Measurements from ENCODE around the gene CCDC192. TPM values are rescaled to one million over a fixed set of nuclear protein-coding genes. Genes with fewer than 3 reads are reported as not detected.

CCDC192 gene
- total RNA-seq, 2 experiments from 2014 or later: not detected

DNA sequence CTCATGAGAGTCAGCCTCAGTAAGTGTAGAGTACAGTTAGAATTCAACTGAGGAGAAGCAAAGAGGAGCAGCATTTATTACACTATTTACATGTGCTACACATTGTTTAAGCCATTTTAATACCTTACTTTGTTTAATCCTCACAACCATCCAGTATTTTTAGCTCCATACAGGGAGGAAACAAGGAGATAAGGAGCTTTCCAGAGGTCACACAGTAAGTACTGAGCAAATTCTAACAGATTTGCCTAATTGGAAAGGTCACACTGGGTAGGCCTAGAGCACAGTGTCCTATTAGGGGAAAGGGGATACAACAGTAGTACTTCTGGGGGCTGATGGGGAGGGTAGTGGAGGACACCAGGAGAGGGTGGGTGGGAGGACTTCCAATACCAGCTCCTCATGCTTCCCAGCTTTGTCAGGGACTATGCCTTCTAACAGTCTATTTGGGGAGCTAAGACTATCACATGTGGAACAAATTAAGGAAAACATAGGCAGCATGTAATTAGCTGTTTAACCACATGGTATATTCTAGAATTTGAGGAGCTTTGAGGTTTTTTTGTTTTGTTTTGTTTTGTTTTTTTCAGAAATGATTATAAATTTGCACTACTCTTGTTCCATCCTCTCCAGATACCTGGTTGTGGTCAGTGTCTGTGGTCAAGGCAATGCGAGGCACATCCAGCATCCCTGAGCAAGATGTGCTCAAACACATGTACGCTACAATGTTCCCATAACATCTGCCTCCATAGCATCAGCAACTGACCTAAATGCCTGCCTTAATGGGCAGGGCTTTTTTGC lies 284.4 kb downstream of the CCDC192 start:
- POLR2A ChIA-PET: no interaction called here
- CTCF ChIA-PET: interaction anchor here (0.7 kb wide), 1 partner anchor 13 kb away, joined by 3 read pairs; no protein-coding TSS in a partner anchor
- Histone ChIP-seq H3K27me3 (ENCODE audit: control insufficient read depth in 1 of 2, insufficient read depth in 2 of 2, low read length in 2 of 2) (no peaks in the 10 kb centered on the region), H3K36me3 (ENCODE audit: insufficient read depth, low read length) (no peaks in the 10 kb centered on the region), H3K4me3 (ENCODE audit: low read length) (no peak overlapping the region), H3K4me1 (ENCODE audit: insufficient read depth, low read length) (no peaks in the 10 kb centered on the region), H3K9me3 (ENCODE audit: control insufficient read depth in 1 of 2, insufficient read depth in 1 of 2, low read length in 2 of 2) (no peaks in the 10 kb centered on the region), H3K27ac (ENCODE audit: low read depth in 1 of 2, low read length in 2 of 2) (no peak overlapping the region)
- ATAC-seq (ENCODE audit: poor library complexity): no peak
- Mint-ChIP-seq H3K27me3 (no peaks in the 10 kb centered on the region), H3K36me3 (ENCODE audit: low read depth) (peaks cover 15% of the 10 kb centered on the region), H3K4me1 (ENCODE audit: low read depth) (no peaks in the 10 kb centered on the region), H3K9me3 (no peaks in the 10 kb centered on the region), H3K4me3 (no peak overlapping the region), H3K27ac (no peak overlapping the region)
- no peak for TF ChIP-seq CTCF (IDR thresholded peaks at IDR 0.05)
- DNase-seq: no peak
- intact Hi-C loops (cut with DNase I, micrococcal nuclease): no loop called here

GRCh38 chr5:127988146-127988760 lies 285.1 kb downstream of the CCDC192 start:
- ATAC-seq (ENCODE audit: poor library complexity) (no peak), DNase-seq (no peak)
- H3K4me1 ChIP-seq (ENCODE audit: insufficient read depth, low read length): no peaks in the 10 kb centered on the region
- no peak overlapping the region for H3K27ac ChIP-seq (ENCODE audit: low read depth in 1 of 2, low read length in 2 of 2)
- peaks cover 15% of the 10 kb centered on the region for H3K36me3 Mint-ChIP-seq (ENCODE audit: low read depth)
- H3K9me3 Mint-ChIP-seq: peaks cover 4% of the 10 kb centered on the region
- no peaks in the 10 kb centered on the region for H3K27me3 Mint-ChIP-seq
- H3K27ac Mint-ChIP-seq: no peak overlapping the region
- no peak overlapping the region for H3K4me3 ChIP-seq (ENCODE audit: low read length)
- no peak overlapping the region for H3K4me3 Mint-ChIP-seq
- POLR2A ChIA-PET: no interaction called here
- intact Hi-C loops (cut with DNase I, micrococcal nuclease): no loop called here
- H3K4me1 Mint-ChIP-seq (ENCODE audit: low read depth): no peaks in the 10 kb centered on the region
- H3K9me3 ChIP-seq (ENCODE audit: control insufficient read depth in 1 of 2, insufficient read depth in 1 of 2, low read length in 2 of 2): no peaks in the 10 kb centered on the region
- TF ChIP-seq CTCF (IDR thresholded peaks at IDR 0.05): no peak
- H3K27me3 ChIP-seq (ENCODE audit: control insufficient read depth in 1 of 2, insufficient read depth in 2 of 2, low read length in 2 of 2): no peaks in the 10 kb centered on the region
- no peaks in the 10 kb centered on the region for H3K36me3 ChIP-seq (ENCODE audit: insufficient read depth, low read length)
- CTCF ChIA-PET: no interaction called here

Other genes starting within 250 kb of the CCDC192 start
- gene PRRC1, start 185.8 kb upstream of the CCDC192 start, total RNA-seq: 10 to 100 TPM; 32.0 to 33.8 TPM
- gene CTXN3, start 54.3 kb upstream of the CCDC192 start, total RNA-seq: not detected

All from CD4-positive, alpha-beta T cell (primary cell).